Stimulated activated CD8-positive, alpha-beta memory T cell treated with anti-CD3 and anti-CD28 coated beads, Interleukin-12 subunit alpha, Interleukin-12 subunit beta, amount 100 ng/mL, for 1 hour (primary cell): ENCODE results near the gene KRTAP10-11.
"Not testable (repeated sequence)": the region's sequence is repeated elsewhere in the genome, so short reads cannot be mapped to it uniquely, and the experiment has no call there.

ENCODE experiments used
- DNase-seq: peaks from one replicate; pipeline ENCODE4 v3.0.0-alpha.2; 2020; ENCODE audit warnings: low read depth

The KRTAP10-11 gene

DNA sequence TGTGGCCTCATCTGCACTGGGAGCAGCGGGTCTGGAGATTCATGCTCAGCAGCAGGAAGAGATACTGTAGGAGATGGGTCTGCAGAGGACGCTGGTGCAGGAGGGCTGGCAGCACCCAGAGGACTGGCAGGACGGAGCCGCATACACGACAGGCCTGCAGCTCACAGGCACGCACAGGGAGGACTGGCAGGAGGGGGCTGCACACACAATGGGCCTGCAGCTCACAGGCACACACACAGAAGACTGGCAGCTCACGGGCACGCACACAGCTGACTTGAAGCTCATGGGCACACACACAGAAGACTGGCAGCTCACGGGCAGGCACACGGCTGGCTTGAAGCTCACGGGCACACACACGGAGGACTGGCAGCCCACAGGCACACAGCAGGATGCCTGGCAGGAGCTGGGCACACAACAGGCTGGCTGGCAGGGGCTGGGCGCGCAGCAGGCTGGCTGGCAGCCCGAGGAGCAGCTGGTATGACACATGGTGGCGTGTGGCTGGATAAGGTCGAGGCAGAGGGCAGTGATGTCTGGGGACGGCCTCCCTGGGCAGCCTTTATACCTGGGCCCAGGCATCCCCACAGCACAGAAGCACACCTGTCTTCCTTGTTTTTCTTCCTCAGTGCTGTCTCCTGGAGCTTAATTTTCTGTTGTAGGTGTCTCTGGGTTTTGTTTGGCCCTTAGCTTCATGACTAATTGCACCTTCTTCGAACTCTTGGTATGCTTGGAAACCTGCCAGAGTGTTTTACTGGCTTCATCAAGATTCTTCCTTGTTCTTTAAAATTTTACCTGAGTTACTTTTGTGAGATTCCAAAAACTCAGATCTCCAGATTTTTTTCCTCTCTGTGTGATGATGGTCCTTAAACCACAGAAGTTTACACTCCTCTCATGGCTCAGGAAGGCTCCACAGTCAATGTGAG is 20.4 kb downstream of the KRTAP10-11 start, which contains the start of gene KRTAP12-2:
KRTAP12-2 (minus strand) TSS at position 527 of the 920 bp plus-strand sequence; CDS start at position 486, 41 bp downstream.
- no peak for DNase-seq

DNA sequence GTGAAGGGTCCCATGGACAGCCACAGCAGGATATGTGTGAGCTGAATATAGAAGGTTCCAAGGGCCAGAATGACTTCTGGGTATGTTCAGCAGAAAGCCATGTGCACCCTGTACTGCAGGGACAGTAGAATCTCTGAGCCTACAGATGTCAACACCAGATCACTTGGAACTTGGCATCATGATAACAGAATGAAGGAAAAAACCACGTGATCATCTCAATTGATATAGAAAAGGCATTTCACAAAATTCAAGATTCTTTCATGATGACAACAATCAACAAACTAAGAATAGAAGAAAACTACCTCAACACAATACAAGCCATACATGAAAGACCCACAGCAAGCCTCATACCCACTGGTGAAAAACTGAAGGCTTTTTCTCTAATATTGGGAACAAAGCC is 21.4 kb downstream of the KRTAP10-11 start:
- no peak for DNase-seq

DNA sequence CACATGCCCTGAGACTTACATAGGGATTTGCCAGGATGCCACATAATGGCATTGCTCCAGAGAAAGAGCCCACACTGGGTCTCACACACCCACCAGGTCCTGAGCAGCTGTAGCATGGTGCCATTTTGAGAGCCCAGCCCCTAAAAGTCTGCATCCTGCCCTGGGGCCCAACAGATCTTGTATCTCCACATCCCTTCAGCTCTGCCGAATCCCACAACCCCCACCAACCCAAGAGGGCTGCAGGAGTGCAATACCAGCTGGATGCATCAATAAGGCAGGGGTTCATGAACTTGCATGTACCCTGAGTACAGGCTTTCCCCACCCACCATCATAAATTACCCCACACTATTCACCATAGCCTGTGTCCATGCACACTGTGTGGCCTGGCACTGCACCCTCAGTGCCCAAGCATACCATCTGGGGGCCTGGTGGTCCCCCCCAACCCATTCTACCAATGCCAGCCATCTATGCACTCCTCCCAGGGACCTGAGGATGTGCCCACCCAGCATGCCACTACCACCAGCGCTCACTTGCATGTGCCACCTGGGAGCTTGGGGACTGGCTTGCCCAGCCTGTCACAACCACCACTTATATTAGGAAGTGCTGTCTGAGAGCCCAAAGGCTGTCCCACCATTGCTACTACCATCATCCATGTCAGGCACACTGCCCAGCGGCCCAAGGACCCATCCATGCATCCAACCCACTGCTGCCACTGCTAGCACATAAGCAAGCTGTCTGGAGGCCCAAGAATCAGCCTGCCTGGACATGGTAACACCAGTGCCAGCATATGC is 24.6 kb downstream of the KRTAP10-11 start:
- no peak for DNase-seq

DNA sequence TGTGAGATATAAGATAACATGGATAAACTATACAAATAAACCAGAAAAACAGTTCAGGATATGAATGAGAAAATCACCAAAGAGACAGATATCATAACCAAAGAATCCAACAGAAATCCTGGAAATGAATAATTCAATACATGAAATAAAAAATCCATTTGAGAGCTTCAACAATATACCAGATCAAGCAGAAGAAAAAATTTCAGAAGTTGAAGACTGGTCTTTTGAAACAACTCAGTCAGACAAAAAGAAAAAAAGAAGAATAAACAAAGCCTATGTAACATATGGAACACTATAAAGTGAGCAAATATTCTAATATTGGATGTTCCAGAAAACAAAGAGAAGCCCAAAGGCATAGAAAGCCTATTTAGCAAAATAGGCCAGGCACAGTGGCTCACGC is 25.7 kb downstream of the KRTAP10-11 start:
- DNase-seq, result no peak

GRCh38 chr21:44677881-44678280 is 31.7 kb downstream of the KRTAP10-11 start:
- DNase-seq, result no peak

DNA sequence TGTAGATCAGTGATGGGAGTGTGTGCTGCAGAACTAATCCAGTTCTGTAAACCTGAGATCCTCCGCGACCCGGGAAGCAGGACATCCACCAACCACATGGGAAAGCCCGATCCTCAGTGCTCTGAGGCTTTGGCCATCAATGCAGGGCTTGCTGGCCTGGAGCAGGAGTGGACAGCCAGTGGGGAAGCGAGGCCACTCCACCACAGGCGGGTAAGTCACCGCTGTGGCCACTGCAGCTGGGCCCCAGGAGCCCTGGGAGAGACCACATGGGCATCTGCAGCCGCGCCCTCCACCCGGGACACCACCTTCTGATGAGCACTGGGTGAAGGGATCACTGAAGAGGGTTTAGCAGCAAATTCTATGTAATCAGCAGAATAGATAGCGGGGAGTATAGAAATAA is 34.9 kb downstream of the KRTAP10-11 start:
- DNase-seq, result no peak

DNA sequence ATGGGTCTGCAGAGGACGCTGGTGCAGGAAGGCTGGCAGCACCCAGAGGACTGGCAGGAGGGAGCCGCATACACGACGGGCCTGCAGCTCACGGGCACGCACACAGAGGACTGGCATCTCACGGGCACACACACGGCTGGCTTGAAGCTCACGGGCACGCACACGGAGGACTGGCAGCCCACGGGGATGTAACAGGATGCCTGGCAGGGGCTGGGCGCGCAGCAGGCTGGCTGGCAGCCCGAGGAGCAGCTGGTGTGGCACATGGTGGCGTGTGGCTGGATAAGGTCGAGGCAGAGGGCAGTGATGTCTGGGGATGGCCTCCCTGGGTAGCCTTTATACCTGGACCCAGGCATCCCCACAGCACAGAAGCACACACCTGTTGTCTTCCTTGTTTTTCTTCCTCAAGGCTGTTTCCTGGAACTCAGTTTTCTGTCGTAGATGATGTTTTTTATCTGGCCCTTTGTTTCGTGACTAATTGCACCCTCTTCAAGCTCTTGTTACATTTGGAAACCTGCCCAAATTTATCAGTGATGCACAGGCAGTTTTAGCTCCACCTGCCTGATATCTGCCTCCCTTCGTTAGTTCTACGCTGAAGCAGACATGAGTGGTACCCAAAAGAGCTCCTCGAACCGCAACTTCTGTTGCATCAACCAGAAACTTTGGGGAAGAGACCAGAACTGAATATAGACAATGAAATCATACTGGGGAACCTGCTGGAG is 35.8 kb downstream of the KRTAP10-11 start, which contains the start of gene KRTAP12-1:
KRTAP12-1 (minus strand) TSS at position 303 of the 719 bp plus-strand sequence; CDS start at position 263, 40 bp downstream.
- DNase-seq, result no peak

DNA sequence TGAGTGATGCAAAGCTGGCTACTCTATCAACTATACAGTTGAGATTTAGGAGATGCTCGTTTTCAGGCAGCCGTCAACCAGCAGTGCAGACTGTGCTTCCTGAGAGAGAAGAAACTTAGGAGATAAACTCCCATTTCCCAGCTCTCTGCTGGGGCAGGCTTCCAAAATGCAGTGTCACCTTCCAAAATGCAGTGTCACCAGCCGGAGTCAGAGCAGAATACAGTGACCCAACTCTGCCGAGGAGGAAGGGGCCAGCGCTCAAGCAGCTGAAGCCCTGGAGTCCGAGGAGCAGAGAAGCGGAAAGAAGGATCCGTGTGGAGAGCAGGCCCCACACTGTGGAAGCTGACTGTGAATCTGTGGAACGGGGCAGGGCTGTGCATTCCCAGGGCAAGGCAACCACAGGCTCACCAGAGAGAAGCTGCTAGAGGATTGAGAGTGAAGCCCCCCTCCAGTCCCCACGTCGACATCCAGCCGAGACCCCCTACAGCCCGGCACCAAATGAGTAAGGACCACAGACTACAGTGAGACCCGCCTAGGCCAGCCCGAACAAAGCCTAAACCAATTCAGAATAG is 36.5 kb downstream of the KRTAP10-11 start:
- no peak for DNase-seq

DNA sequence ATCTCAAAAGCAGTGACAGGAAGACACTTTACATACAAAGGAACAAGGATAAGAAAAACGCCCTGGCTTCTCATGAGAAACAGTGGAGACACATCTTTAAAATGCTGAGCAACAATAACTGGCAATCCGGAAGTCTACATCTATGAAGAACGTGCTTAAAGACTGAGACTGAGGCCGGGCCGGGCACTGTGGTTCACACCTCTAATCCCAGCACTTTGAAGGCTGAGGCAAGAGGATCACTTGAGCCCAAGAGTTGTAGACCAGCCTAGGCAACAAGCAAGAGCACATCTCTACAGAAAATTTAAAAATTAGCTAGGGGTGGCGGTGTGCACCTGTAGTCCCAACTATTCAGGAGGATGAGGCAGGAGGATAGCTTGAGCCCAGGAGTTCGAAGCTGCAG is 37.9 kb downstream of the KRTAP10-11 start:
- no peak for DNase-seq

DNA sequence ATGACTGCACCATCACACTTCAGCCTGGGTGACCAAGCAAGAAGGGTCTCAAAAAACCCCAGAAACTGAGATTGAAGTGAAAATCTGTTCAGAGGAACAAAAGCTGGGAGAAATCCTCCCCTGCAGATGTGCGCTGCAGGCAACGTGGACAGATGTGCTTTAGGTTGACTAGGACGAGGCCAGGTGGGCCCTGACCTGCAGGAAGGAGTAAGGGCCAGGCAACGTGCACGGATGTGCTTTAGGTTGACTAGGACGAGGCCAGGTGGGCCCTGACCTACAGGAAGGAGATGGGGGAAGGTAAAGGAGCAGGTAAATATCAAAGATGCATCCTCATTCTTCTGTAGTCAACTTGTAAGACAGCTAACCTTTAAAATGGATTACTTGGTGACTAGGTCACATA is 38.3 kb downstream of the KRTAP10-11 start:
- no peak for DNase-seq

DNA sequence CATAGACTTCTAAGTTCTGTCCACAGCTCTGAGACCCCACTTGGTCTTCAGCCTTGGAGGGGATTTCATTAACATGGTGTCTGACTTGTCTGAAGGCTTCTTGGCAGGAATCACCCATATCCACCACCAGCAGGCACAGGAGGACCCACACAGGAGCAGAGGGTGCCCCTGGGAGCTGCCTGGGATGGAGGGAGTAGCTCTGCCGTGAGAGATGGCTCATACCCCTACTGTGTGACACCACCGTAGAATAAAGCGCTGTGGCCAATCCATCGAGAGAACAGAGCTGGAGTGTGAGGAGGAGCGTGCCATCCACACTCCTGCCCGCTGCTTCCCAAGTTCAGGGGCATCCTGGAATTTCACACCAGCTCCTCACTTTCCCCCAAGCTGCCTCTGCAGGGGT is 38.8 kb downstream of the KRTAP10-11 start:
- DNase-seq, result not testable (repeated sequence)

GRCh38 chr21:44686000-44686781 is 40.0 kb downstream of the KRTAP10-11 start:
- DNase-seq, result no peak

DNA sequence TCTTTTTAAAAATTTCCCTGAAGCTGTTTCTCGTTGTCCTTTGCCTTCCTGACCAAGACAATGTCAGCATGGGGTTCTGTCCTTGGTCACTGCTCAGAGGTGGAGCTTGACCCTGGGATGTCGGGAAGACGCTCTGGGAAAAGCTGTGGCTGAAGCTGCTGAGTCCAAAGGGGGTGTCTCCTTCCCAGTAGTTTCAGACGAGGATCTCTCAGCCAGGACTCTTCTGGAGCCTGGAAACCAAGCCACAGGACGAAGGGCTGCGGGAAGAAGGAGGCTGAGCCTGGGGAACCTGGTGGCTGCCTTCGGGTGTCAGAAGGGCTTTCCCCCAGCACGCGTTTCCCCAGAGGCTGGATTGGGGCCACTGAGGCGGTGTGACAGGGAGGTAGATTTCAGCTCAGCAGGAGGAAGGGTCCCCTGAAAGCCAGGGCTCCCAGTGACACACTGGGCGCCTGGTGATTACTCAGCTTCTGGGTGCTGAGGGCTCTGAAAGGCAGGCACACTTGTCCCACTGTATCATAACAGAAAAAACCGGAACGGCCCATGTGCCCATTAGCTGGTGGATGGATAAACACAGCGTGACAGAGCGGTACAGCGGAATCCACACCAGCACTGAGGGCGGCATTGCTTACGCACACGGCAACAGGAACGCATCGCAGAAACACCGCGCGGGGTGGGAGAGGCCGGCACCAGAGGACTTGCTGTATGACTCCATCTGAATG is 40.8 kb downstream of the KRTAP10-11 start:
- no peak for DNase-seq

DNA sequence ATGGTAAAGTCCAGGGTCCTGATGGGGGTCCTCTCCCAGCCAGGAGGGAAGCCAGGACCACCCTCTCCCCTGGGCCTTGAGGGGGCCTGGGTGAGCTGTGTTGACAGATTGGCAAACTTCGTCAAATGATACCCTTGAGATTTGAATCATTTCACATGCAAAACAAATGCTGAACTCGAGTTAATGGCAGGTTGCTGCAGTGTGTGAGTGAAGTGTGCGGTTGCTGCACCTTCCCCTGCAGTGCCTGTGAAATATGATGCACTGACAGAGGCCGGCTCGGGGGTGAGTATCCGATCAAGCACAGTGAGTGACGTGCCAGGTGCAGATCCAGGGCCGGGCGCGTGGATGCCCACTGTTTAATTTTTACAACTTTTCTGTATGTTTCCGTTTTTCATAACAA is 41.5 kb downstream of the KRTAP10-11 start:
- DNase-seq, result no peak

GRCh38 chr21:44689740-44690139 is 43.5 kb downstream of the KRTAP10-11 start:
- not testable (repeated sequence) for DNase-seq

DNA sequence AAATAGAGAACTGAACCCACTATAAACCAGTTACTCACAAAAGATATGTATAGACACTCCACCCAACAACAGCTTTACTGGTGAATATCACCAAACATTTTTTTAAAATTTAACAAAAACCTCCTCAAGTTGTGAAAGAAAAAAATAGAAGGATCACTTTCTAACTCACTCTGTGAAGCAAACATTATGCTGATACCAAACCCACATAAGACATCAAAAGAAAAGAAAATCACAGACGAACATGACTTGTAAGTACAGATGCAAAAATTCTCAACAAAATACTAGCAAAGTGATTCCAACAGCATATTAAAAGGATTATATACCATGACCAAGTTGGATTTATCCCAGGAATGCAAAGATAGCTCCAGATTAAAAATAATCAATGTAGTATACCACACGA is 45.5 kb downstream of the KRTAP10-11 start:
- DNase-seq, result no peak

GRCh38 chr21:44692798-44693512 is 46.7 kb downstream of the KRTAP10-11 start:
- DNase-seq, result no peak

GRCh38 chr21:44694776-44695175 is 48.6 kb downstream of the KRTAP10-11 start:
- DNase-seq, result no peak

- DNase-seq, result no peak
Observed at GRCh38 chr21:44695184-44695583, 49.0 kb downstream of the KRTAP10-11 start.

- DNase-seq, result no peak
Observed at GRCh38 chr21:44695641-44696040, 49.4 kb downstream of the KRTAP10-11 start.
